H1 (cell line): ENCODE data around the gene CIITA. TPM values are rescaled to one million over a fixed set of nuclear protein-coding genes. Genes with fewer than 3 reads are reported as not detected.

ENCODE experiments used
- CTCF ChIA-PET: fragments of 300-600 bp; sonication (Branson Sonifier 250); formaldehyde crosslinking; loops from one replicate; lab custom pipeline; 2021; ENCODE audit not compliant: partially characterized antibody; lab: Charles Lee
- POLR2A ChIA-PET: fragments of 300-600 bp; sonication (Branson Sonifier 250); formaldehyde crosslinking; loops from one replicate; lab custom pipeline; 2021; ENCODE audit warnings: inconsistent platforms; ENCODE audit not compliant: partially characterized antibody; lab: Charles Lee
- DNase-seq, 2 experiments: peaks; one replicate each; pipeline versions ENCODE4 v3.0.0 to v3.0.0-alpha.2; 2010 to 2022; ENCODE audit warnings: low spot score in 2 of 2, low read depth in 1 of 2, mixed read lengths in 1 of 2
- FAIRE-seq: peaks from 2 replicates; lab custom pipeline; 2011; peaks lifted over from hg19 to GRCh38; lab: Jason Lieb, UNC
- H2AFZ ChIP-seq: 2 replicates; pipeline ENCODE4 v1.8.1; 2012; ENCODE audit warnings: low read length, inconsistent platforms
- H2AK5ac ChIP-seq: 2 replicates; pipeline ENCODE4 v1.6.1; 2013; ENCODE audit warnings: low read depth, low read length
- H2BK120ac ChIP-seq: replicated peaks from 2 replicates; pipeline ENCODE3; 2013; ENCODE audit warnings: low read depth, low read length, inconsistent platforms
- H2BK12ac ChIP-seq: 2 replicates; pipeline ENCODE4 v1.6.1; 2013; ENCODE audit warnings: low read depth, low read length
- H2BK15ac ChIP-seq: 2 replicates; pipeline ENCODE4 v1.6.1; 2013; ENCODE audit warnings: low read length
- H2BK20ac ChIP-seq: 2 replicates; pipeline ENCODE4 v1.6.1; 2013; ENCODE audit warnings: low read length
- H2BK5ac ChIP-seq: 2 replicates; pipeline ENCODE4 v1.6.1; 2013; ENCODE audit warnings: low read depth, low read length
- H3K14ac ChIP-seq: 2 replicates; pipeline ENCODE4 v1.6.1; 2013; ENCODE audit warnings: inconsistent platforms; ENCODE audit not compliant: insufficient read length
- H3K18ac ChIP-seq: 2 replicates; pipeline ENCODE4 v1.6.1; 2013; ENCODE audit warnings: low read length; ENCODE audit errors: extremely low read depth
- H3K23ac ChIP-seq: 2 replicates; pipeline ENCODE4 v1.6.1; 2013; ENCODE audit warnings: inconsistent platforms; ENCODE audit not compliant: insufficient read length
- H3K23me2 ChIP-seq: 2 replicates; pipeline ENCODE4 v1.6.1; 2013; ENCODE audit warnings: low read depth, low read length
- H3K27ac ChIP-seq: 2 replicates; pipeline ENCODE4 v1.6.1; 2011; ENCODE audit warnings: low read depth, low read length, inconsistent platforms
- H3K27me3 ChIP-seq, 4 experiments: replicated peaks in 1 of 4; 1 replicate in 1 of 4; 2 replicates in 3 of 4; pipeline versions ENCODE4 v1.6.1 to v1.8.1; 2011 to 2013; ENCODE audit warnings: low read length in 3 of 4, mild to moderate bottlenecking in 3 of 4, inconsistent platforms in 2 of 4, mixed read lengths in 2 of 4, moderate library complexity in 1 of 4; ENCODE audit not compliant: control insufficient read depth in 3 of 4, insufficient read depth in 3 of 4; ENCODE audit errors: extremely low read depth in 1 of 4
- H3K36me3 ChIP-seq, 4 experiments: 2 replicates each; pipeline versions ENCODE4 v1.6.1 to v1.8.1; 2011 to 2013; ENCODE audit warnings: mild to moderate bottlenecking in 4 of 4, low read length in 3 of 4, moderate library complexity in 2 of 4, control low read depth in 1 of 4, inconsistent platforms in 1 of 4; ENCODE audit not compliant: insufficient read depth in 4 of 4, control insufficient read depth in 2 of 4
- H3K4ac ChIP-seq: replicated peaks from 2 replicates; pipeline ENCODE3; 2013; ENCODE audit warnings: low read length, low read depth, mixed read lengths, inconsistent platforms; ENCODE audit not compliant: insufficient read length
- H3K4me1 ChIP-seq, 4 experiments: replicated peaks in 1 of 4; 1 replicate in 1 of 4; 2 replicates in 3 of 4; pipeline versions ENCODE4 v1.6.1 to v1.8.1; 2011 to 2013; ENCODE audit warnings: low read length in 3 of 4, inconsistent platforms in 2 of 4, mixed read lengths in 1 of 4; ENCODE audit not compliant: insufficient read depth in 4 of 4, control insufficient read depth in 3 of 4
- H3K4me2 ChIP-seq, 2 experiments: 2 replicates each; pipeline versions ENCODE4 v1.6.1 to v1.8.1; 2011 to 2013; ENCODE audit warnings: low read depth in 2 of 2, low read length in 2 of 2, control low read depth in 1 of 2, inconsistent platforms in 1 of 2, mild to moderate bottlenecking in 1 of 2; ENCODE audit not compliant: insufficient read depth in 1 of 2
- H3K4me3 ChIP-seq, 4 experiments: fragments of 200-600, 300-600 bp in 1 of 4; sonication (generic), shearing (Covaris generic), sonication (Bioruptor Twin) in 1 of 4; 2 replicates each; pipeline versions ENCODE4 v1.5.1 to v1.8.1; 2011 to 2016; ENCODE audit warnings: low read length in 4 of 4, low read depth in 3 of 4, control low read depth in 2 of 4, inconsistent platforms in 2 of 4, mild to moderate bottlenecking in 2 of 4, mixed read lengths in 1 of 4, moderate library complexity in 1 of 4; ENCODE audit not compliant: insufficient read depth in 2 of 4; ENCODE audit errors: extremely low read depth in 1 of 4
- H3K56ac ChIP-seq: replicated peaks from 2 replicates; pipeline ENCODE3; 2013; ENCODE audit warnings: low read depth, mild to moderate bottlenecking, mixed read lengths, low read length, inconsistent platforms; ENCODE audit not compliant: insufficient read length
- H3K79me1 ChIP-seq: 2 replicates; pipeline ENCODE4 v1.6.1; 2013; ENCODE audit warnings: low read depth, low read length, control low read depth
- H3K79me2 ChIP-seq, 2 experiments: 2 replicates each; pipeline versions ENCODE4 v1.6.1 to v1.8.1; 2012 to 2013; ENCODE audit warnings: low read length in 2 of 2, mild to moderate bottlenecking in 2 of 2, inconsistent platforms in 1 of 2; ENCODE audit not compliant: insufficient read depth in 2 of 2, control insufficient read depth in 1 of 2
- H3K9ac ChIP-seq, 4 experiments: replicated peaks in 1 of 4; 1 replicate in 1 of 4; 2 replicates in 3 of 4; pipeline versions ENCODE4 v1.6.1 to v1.8.1; 2011 to 2013; ENCODE audit warnings: low read depth in 3 of 4, low read length in 3 of 4, control low read depth in 2 of 4, mild to moderate bottlenecking in 2 of 4, moderate library complexity in 2 of 4, inconsistent platforms in 1 of 4; ENCODE audit errors: extremely low read depth in 1 of 4
- H3K9me3 ChIP-seq, 2 experiments: 2 replicates each; pipeline versions ENCODE4 v1.6.1 to v1.8.1; 2012 to 2013; ENCODE audit warnings: mild to moderate bottlenecking in 2 of 2, moderate library complexity in 2 of 2, control low read depth in 1 of 2, inconsistent platforms in 1 of 2, low read depth in 1 of 2, low read length in 1 of 2, mixed read lengths in 1 of 2; ENCODE audit not compliant: insufficient read depth in 2 of 2
- H4K20me1 ChIP-seq, 2 experiments: replicated peaks in 1 of 2; 2 replicates each; pipeline versions ENCODE3 to v1.8.1; 2011 to 2013; ENCODE audit warnings: inconsistent platforms in 2 of 2, low read length in 2 of 2, mild to moderate bottlenecking in 1 of 2; ENCODE audit not compliant: insufficient read depth in 2 of 2, control insufficient read depth in 1 of 2
- H4K5ac ChIP-seq: 2 replicates; pipeline ENCODE4 v1.6.1; 2013; ENCODE audit warnings: low read length, low read depth, mixed read lengths, inconsistent platforms; ENCODE audit not compliant: insufficient read length
- H4K8ac ChIP-seq: 2 replicates; pipeline ENCODE4 v1.8.0; 2013; ENCODE audit warnings: mild to moderate bottlenecking, moderate library complexity, low read length, inconsistent platforms; ENCODE audit not compliant: insufficient read depth; ENCODE audit errors: extremely low read depth
- H4K91ac ChIP-seq: replicated peaks from 2 replicates; pipeline ENCODE3; 2013; ENCODE audit warnings: low read length, mixed read lengths, inconsistent platforms; ENCODE audit not compliant: insufficient read length
- BRCA1 ChIP-seq: IDR thresholded peaks from 2 replicates; pipeline ENCODE4 v1.6.1; 2012; ENCODE audit warnings: low read depth, low read length, improper control_type of control experiment
- CHD2 ChIP-seq: IDR thresholded peaks from 2 replicates; pipeline ENCODE4 v1.6.1; 2012; ENCODE audit warnings: low read length, improper control_type of control experiment
- GTF2F1 ChIP-seq: IDR thresholded peaks from 2 replicates; pipeline ENCODE4 v1.6.1; 2012; ENCODE audit warnings: low read depth, low read length, improper control_type of control experiment, borderline replicate concordance
- HDAC2 ChIP-seq, 2 experiments: fragments of 300-600 bp in 1 of 2; sonication (generic) in 1 of 2; IDR thresholded peaks; 2 replicates each; pipeline ENCODE4 v1.6.1; 2011 to 2012; ENCODE audit warnings: low read depth in 2 of 2, low read length in 2 of 2, mild to moderate bottlenecking in 2 of 2, moderate library complexity in 2 of 2, borderline replicate concordance in 1 of 2, inconsistent platforms in 1 of 2
- SP4 ChIP-seq: IDR thresholded peaks from 2 replicates; pipeline ENCODE4 v1.6.1; 2012; ENCODE audit warnings: low read length, inconsistent platforms
- WGBS, 2 experiments: shearing (Covaris generic) in 1 of 2; methylation state at CpG; one replicate each; pipeline versions ENCODE4 v1.1.6 to v1.1.7; 2013 to 2015; ENCODE audit warnings: low lambda C conversion rate in 2 of 2, mixed read lengths in 2 of 2, inconsistent platforms in 1 of 2, low coverage in 1 of 2, missing lambda C conversion rate in 1 of 2; ENCODE audit not compliant: insufficient replicate concordance in 2 of 2, insufficient coverage in 1 of 2, insufficient read length in 1 of 2; ENCODE audit errors: extremely low coverage in 1 of 2, missing lambda C conversion rate in 1 of 2; 5-methylcytosine and 5-hydroxymethylcytosine counted together
- polyA plus RNA-seq, 7 experiments: library from polyadenylated mRNA; depleted of rRNA in 3 of 7; stranded (reverse) in 5 of 7; unstranded in 2 of 7; fragments of >200 nt in 5 of 7; fragments of 200-250 nt in 2 of 7; gene quantifications; 1 replicate in 5 of 7; 2 replicates in 1 of 7; 4 replicates in 1 of 7; pipeline versions ENCODE4 v1.2.1 to v1.2.3, GENCODE V29; 2011 to 2013; ENCODE audit warnings: missing spikeins in 2 of 7, mixed read lengths in 2 of 7
- total RNA-seq: library from RNA; stranded (reverse); fragmentation: NEBNext Ultra II Directional; extraction: Animal tissue kit (Norgen Biotek cat#: 25700); gene quantifications from 2 replicates; pipeline ENCODE4 v1.2.1, GENCODE V29; 2021
- TF ChIP-seq, protein P1 (sequence below): IDR thresholded peaks from 2 replicates; pipeline ENCODE4 v1.6.1; 2012; ENCODE audit warnings: low read length, inconsistent platforms
- TF ChIP-seq, protein P2 (sequence below): IDR thresholded peaks from 2 replicates; pipeline ENCODE4 v1.6.1; 2011; ENCODE audit warnings: low read depth, mild to moderate bottlenecking, low read length; ENCODE audit not compliant: insufficient read depth

Gene CIITA
- total and polyA plus RNA-seq, 2 of the 8 experiments (the other 6 are each of a cell fraction or from before 2014, with no cell fraction given), result 0.07 to 0.17 TPM

DNA sequence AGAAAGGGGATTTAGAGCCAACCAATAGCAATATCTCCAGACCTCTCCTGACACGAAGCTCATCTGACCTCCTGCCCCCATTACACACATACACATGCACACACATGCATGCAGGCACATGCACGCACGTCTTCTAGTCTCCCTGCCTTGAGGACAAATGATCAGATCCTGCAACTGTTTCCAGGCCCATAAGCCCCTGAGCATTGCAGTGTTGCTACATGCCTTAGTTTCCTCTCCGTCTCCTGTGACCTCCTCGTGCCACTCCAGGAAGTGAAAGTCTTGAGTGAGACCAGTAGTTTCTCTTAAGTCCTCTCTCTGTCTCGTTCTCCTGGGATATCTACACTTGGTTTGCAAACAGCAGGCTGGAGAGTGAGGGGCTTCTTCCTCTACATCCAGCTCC lies 8.2 kb downstream of the CIITA start:
- H4K91ac ChIP-seq, result no peak overlapping the region
- POLR2A ChIA-PET, result no interaction called here
- TF ChIP-seq, protein P1, sequence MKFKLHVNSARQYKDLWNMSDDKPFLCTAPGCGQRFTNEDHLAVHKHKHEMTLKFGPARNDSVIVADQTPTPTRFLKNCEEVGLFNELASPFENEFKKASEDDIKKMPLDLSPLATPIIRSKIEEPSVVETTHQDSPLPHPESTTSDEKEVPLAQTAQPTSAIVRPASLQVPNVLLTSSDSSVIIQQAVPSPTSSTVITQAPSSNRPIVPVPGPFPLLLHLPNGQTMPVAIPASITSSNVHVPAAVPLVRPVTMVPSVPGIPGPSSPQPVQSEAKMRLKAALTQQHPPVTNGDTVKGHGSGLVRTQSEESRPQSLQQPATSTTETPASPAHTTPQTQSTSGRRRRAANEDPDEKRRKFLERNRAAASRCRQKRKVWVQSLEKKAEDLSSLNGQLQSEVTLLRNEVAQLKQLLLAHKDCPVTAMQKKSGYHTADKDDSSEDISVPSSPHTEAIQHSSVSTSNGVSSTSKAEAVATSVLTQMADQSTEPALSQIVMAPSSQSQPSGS, result no peak
- TF ChIP-seq HDAC2 (IDR thresholded peaks at IDR 0.05; ENCODE audit: borderline replicate concordance in 1 of 2, low read depth in 2 of 2, low read length in 2 of 2), result no peak
- no peak for TF ChIP-seq GTF2F1
- TF ChIP-seq, protein P2, sequence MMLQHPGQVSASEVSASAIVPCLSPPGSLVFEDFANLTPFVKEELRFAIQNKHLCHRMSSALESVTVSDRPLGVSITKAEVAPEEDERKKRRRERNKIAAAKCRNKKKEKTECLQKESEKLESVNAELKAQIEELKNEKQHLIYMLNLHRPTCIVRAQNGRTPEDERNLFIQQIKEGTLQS, result no peak
- TF ChIP-seq SP4, result no peak
- no peak for TF ChIP-seq BRCA1
- no peak for TF ChIP-seq CHD2
- H4K5ac ChIP-seq, result no peak overlapping the region
- H3K4me2 ChIP-seq, result no peak overlapping the region
- H3K4ac ChIP-seq, result no peak overlapping the region
- H2BK5ac ChIP-seq, result no peak overlapping the region
- no peaks in the 10 kb centered on the region for H3K79me2 ChIP-seq
- H3K56ac ChIP-seq, result no peak overlapping the region
- no peak overlapping the region for H3K14ac ChIP-seq
- no peak overlapping the region for H2BK15ac ChIP-seq
- H2AK5ac ChIP-seq, result no peak overlapping the region
- H3K36me3 ChIP-seq, result no peaks in the 10 kb centered on the region
- no peak overlapping the region for H3K23ac ChIP-seq
- no peaks in the 10 kb centered on the region for H4K20me1 ChIP-seq
- no peak overlapping the region for H3K9ac ChIP-seq
- no peak overlapping the region for H3K18ac ChIP-seq
- no peak overlapping the region for H2BK12ac ChIP-seq
- peaks cover 0 to 2% (median 0%) of the 10 kb centered on the region in 4 experiments; a peak in 2 of 7 replicates for H3K4me1 ChIP-seq
- H3K4me3 ChIP-seq, result no peak overlapping the region
- no peak overlapping the region for H3K27ac ChIP-seq
- H4K8ac ChIP-seq, result no peak overlapping the region
- no peak overlapping the region for H2BK120ac ChIP-seq
- H2AFZ ChIP-seq, result no peak overlapping the region
- DNase-seq, result no peak
- no peaks in the 10 kb centered on the region for H3K23me2 ChIP-seq
- no peaks in the 10 kb centered on the region for H3K79me1 ChIP-seq
- 88% methylated on average over 6 of the region's 6 CpGs; no CpG with 5 or more reads in 1 of the 2 experiments for WGBS, 2 experiments
- H3K9me3 ChIP-seq, result no peaks in the 10 kb centered on the region
- CTCF ChIA-PET, result interaction anchor here (0.9 to 1.4 kb wide), 2 partner anchors 8 to 18 kb away, joined by 3 to 4 read pairs; partner anchors contain the start of gene CIITA
- no peak for FAIRE-seq
- no peak overlapping the region for H2BK20ac ChIP-seq
- peaks cover 0 to 4% (median 2%) of the 10 kb centered on the region in 4 experiments; a peak in 2 of 7 replicates for H3K27me3 ChIP-seq
